Panc1 (cell line): ENCODE results near the gene SH3RF2.

ENCODE experiments used
- CTCF ChIP-seq: fragments of 450-650 bp; IDR thresholded peaks from 2 replicates; pipeline ENCODE4 v1.5.1; 2017; ENCODE audit warnings: mild to moderate bottlenecking
- POLR2AphosphoS5 ChIP-seq: IDR thresholded peaks from 2 replicates; pipeline ENCODE4 v1.6.1; 2012; ENCODE audit warnings: mild to moderate bottlenecking, low read depth, low read length, moderate library complexity
- TF ChIP-seq, protein P1 (sequence below), 2 experiments: IDR thresholded peaks; 2 replicates each; pipeline ENCODE4 v1.6.1; 2011 to 2012; ENCODE audit warnings: low read depth in 2 of 2, control low read depth in 1 of 2, low read length in 1 of 2, mild to moderate bottlenecking in 1 of 2, moderate library complexity in 1 of 2; ENCODE audit not compliant: insufficient read depth in 1 of 2

DNA sequence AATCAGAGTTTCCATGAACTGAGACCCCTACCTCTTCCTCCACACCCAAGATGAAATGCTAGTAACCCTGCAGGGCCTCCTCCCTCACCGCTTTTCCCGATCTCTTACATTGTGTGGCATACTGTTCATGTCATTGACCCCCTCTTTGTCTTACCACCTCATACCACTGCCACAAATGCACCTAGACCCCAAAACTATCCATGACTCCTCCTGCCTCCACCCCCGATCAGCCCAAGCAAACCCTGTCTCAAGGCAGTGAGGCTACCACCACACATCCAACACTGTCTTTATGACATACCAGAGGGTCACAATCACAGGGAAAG lies 113.3 kb downstream of the SH3RF2 start:
- TF ChIP-seq CTCF = peak; percentile 27
- TF ChIP-seq POLR2AphosphoS5 = no peak
- TF ChIP-seq, protein P1, sequence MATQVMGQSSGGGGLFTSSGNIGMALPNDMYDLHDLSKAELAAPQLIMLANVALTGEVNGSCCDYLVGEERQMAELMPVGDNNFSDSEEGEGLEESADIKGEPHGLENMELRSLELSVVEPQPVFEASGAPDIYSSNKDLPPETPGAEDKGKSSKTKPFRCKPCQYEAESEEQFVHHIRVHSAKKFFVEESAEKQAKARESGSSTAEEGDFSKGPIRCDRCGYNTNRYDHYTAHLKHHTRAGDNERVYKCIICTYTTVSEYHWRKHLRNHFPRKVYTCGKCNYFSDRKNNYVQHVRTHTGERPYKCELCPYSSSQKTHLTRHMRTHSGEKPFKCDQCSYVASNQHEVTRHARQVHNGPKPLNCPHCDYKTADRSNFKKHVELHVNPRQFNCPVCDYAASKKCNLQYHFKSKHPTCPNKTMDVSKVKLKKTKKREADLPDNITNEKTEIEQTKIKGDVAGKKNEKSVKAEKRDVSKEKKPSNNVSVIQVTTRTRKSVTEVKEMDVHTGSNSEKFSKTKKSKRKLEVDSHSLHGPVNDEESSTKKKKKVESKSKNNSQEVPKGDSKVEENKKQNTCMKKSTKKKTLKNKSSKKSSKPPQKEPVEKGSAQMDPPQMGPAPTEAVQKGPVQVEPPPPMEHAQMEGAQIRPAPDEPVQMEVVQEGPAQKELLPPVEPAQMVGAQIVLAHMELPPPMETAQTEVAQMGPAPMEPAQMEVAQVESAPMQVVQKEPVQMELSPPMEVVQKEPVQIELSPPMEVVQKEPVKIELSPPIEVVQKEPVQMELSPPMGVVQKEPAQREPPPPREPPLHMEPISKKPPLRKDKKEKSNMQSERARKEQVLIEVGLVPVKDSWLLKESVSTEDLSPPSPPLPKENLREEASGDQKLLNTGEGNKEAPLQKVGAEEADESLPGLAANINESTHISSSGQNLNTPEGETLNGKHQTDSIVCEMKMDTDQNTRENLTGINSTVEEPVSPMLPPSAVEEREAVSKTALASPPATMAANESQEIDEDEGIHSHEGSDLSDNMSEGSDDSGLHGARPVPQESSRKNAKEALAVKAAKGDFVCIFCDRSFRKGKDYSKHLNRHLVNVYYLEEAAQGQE (IDR thresholded peaks at IDR 0.05; ENCODE audit: insufficient read depth in 1 of 2, low read depth in 2 of 2, low read length in 1 of 2) = no peak
